ENCODE measurements around the gene TFG.

GRCh38 chr3:100777271-100777670 is 68.0 kb downstream of the TFG start:
- TF ChIP-seq REST (IDR thresholded peaks at IDR 0.05; ENCODE audit: insufficient replicate concordance, low read depth) (no peak), POLR2AphosphoS5 (IDR thresholded peaks at IDR 0.05; ENCODE audit: low read depth) (no peak), CTCF (IDR thresholded peaks at IDR 0.05; ENCODE audit: insufficient read depth, low read length) (no peak)
